ENCODE data around the gene POLR3A.
A peak's percentile ranks its signal among the peaks of the same experiment; 100 is the strongest.

The POLR3A gene

DNA sequence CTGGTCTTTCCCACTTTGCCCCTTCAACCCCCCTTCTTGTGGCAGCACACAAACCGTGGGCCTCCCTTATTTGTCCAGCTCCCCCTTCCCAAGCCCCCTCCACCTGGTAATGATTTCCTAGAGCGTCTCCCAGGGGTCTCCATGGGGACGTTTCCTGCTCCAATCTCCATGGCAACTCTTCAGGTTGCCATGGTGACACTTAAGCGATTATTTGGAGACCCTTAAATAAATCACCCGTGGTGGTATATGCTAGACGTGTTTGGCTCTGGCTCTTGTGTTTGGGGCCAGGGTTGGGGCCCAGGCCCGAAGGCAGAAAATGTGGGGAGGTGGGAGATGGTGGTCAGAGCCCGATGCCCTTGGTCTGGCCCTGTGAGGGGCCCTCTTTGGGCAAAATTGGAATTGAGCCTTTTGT, 61.7 kb downstream of the POLR3A start:
- no peak for DNase-seq
- in situ Hi-C loops (cut with MboI; ENCODE audit: low pct_unique_long_range_greater_than_20kb, low sequenced_read_pairs) = no loop called here

DNA sequence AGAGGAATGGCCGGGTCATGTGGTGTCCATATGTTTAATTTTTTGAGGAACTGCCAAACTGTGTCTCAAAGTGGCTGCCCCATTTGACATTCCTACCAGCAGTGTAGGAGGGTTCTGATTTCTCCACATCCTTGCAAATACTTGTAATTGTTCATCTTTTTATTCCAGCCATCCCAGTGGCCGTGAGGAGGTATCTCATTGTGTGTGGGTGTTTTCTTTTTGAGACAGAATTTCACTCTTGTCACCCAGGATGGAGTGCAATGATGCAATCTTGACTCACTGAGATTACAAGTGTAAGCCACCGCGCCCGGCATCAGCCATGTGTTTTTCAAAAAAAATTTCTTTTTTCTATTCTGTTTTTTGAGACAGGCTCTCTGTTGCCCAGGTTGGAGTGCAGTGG, 64.0 kb downstream of the POLR3A start:
- in situ Hi-C loops (cut with MboI; ENCODE audit: low pct_unique_long_range_greater_than_20kb, low sequenced_read_pairs) = no loop called here
- no peak for DNase-seq

GRCh38 chr10:77964811-77965210, 64.5 kb downstream of the POLR3A start:
- in situ Hi-C loops (cut with MboI; ENCODE audit: low pct_unique_long_range_greater_than_20kb, low sequenced_read_pairs) = no loop called here
- no peak for DNase-seq

DNA sequence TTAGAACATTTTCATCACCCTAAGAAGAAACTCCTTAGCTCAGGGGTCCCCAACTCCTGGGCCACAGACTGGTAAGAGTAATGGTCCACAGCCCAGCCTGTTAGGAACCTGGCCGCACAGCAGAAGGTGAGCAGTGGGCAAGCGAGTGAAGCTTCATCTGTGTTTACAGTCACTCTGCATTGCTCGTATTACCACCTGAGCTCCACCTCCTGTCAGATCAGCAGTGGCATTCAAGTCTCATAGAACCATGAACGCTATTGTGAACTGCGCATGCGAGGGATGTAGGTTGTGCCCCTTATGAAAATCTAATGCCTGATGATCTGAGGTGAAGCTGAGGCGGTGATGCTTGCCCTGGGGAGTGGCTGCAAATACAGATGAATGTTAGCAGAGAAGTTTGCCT, 65.4 kb downstream of the POLR3A start:
- in situ Hi-C loops (cut with MboI; ENCODE audit: low pct_unique_long_range_greater_than_20kb, low sequenced_read_pairs) = no loop called here
- DNase-seq = no peak

DNA sequence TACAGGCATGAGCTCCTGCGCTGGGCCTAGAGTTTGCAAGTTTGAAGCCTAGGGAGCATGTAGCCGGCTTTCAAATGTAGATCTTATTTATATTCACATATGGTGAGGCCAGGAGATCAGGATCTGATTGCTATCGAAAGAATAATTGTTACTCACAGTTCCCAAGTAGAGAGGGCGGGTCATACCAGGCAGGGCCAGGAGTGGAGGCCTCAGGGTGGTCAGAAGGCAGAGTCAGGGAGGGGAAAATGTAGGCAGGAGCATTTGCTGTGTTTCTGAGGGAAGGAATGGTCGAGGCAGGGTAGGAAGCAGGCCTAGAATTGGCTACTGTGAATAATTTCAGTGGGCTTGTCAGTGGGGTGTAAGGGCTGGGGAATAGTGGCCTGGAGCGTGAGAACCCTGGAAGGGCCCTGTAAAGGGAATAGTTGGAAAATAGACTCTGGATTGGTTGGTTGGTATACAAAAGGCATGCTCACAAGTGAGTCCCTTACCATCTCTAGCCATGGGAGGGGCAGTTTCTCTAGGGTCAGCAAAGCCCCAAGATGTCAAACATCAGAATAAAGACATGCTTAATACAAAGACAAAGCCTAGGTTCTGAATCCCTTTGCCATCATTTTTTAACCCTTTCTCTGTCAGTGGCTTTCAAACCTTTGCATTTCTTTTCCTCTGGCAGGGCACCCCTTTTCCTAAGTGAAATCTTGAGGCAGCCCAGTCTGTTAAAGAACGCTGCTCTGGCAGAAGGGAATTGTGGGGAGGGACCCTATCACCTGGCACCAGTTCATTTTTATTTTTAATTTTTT, 66.8 kb downstream of the POLR3A start:
- no peak for DNase-seq
- in situ Hi-C loops (cut with MboI; ENCODE audit: low pct_unique_long_range_greater_than_20kb, low sequenced_read_pairs) = no loop called here

- in situ Hi-C loops (cut with MboI; ENCODE audit: low pct_unique_long_range_greater_than_20kb, low sequenced_read_pairs) = no loop called here
Observed at GRCh38 chr10:77961668-77962067, 67.6 kb downstream of the POLR3A start.

GRCh38 chr10:77960829-77961329, 68.4 kb downstream of the POLR3A start:
- DNase-seq = no peak
- in situ Hi-C loops (cut with MboI; ENCODE audit: low pct_unique_long_range_greater_than_20kb, low sequenced_read_pairs) = no loop called here

More at GRCh38 chr10:77961668-77962067, 67.6 kb downstream of the POLR3A start:
- DNase-seq = no peak

DNA sequence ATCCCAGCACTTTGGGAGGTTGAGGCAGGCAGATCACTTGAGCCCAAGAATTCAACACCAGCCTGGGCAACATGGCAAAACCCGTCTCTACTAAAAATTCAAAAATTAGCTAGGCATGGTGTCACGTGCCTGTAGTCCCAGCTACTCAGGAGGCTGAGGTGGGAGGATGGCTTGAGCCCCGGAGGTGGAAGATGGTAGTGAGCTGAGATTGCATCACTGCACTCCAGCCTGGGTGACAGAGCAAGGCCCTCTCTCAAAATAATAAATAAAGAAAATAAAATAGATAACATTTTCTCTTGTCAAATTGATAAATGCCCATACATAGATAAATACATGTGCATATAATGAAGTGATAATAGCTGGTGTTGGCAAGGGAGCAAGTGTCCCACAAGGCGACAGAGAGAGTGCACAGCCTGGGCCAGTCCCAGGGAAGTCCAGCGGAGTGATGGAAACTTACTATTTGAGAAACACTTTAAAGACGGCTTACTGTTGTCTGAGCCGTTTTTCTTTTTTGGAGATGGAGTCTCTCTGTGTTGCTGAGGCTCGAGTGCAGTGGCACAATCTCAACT, 69.3 kb downstream of the POLR3A start:
- in situ Hi-C loops (cut with MboI; ENCODE audit: low pct_unique_long_range_greater_than_20kb, low sequenced_read_pairs) = no loop called here
- DNase-seq = no peak

DNA sequence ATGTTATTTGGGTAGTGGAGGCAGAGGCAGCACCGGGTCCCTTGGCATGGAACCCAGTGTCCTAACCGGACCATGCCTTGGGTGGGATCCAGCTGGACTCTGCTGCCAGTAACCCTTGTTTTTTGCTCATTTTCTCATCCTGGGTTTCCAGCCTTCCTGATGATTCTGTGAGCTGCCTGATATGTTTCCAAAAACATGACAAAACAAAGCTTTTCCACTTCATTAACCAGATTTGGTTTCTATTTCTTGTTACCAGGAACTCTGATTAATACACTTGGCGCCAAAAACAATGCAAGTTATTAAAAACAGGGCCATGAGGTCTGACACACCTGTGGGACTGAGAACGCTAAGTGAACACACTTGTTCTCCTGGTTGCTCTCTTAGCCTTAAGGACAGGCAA, 69.9 kb downstream of the POLR3A start:
- no peak for DNase-seq
- in situ Hi-C loops (cut with MboI; ENCODE audit: low pct_unique_long_range_greater_than_20kb, low sequenced_read_pairs) = no loop called here

- no peak for DNase-seq
- in situ Hi-C loops (cut with MboI; ENCODE audit: low pct_unique_long_range_greater_than_20kb, low sequenced_read_pairs) = no loop called here
Observed at GRCh38 chr10:77955136-77955535, 74.2 kb downstream of the POLR3A start.

- peak; percentile 87 for DNase-seq
Observed at GRCh38 chr10:77949167-77949566, 80.1 kb downstream of the POLR3A start.

GRCh38 chr10:77946084-77946483, 83.2 kb downstream of the POLR3A start:
- in situ Hi-C loops (cut with MboI; ENCODE audit: low pct_unique_long_range_greater_than_20kb, low sequenced_read_pairs) = no loop called here
- DNase-seq = no peak

More at GRCh38 chr10:77949167-77949566, 80.1 kb downstream of the POLR3A start:
- in situ Hi-C loops (cut with MboI; ENCODE audit: low pct_unique_long_range_greater_than_20kb, low sequenced_read_pairs) = no loop called here

- in situ Hi-C loops (cut with MboI; ENCODE audit: low pct_unique_long_range_greater_than_20kb, low sequenced_read_pairs) = no loop called here
- no peak for DNase-seq
Observed at GRCh38 chr10:77944519-77944918, 84.8 kb downstream of the POLR3A start.

- DNase-seq = peak; percentile 21
- in situ Hi-C loops (cut with MboI; ENCODE audit: low pct_unique_long_range_greater_than_20kb, low sequenced_read_pairs) = no loop called here
Observed at GRCh38 chr10:77943121-77943901, 86.0 kb downstream of the POLR3A start.

DNA sequence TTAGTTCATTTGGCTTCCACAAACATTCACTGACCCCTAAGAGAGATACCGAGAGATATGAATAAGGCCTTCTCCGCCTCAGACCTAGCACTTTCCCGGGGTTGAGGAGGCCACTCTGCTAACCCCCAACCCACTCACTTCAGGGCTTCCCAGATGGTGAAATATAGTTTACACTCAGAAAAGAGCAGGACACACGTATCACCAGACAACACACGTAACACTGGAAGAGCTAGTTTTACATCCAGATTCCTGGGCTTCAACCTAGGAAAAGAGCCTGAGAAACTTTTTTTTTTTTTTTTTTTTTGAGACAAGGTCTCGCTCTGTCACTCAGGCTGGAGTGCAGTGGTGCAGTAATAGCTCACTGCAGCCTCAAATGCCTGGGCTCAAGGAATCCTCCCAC, 87.5 kb downstream of the POLR3A start:
- no peak for DNase-seq
- in situ Hi-C loops (cut with MboI; ENCODE audit: low pct_unique_long_range_greater_than_20kb, low sequenced_read_pairs) = no loop called here

DNA sequence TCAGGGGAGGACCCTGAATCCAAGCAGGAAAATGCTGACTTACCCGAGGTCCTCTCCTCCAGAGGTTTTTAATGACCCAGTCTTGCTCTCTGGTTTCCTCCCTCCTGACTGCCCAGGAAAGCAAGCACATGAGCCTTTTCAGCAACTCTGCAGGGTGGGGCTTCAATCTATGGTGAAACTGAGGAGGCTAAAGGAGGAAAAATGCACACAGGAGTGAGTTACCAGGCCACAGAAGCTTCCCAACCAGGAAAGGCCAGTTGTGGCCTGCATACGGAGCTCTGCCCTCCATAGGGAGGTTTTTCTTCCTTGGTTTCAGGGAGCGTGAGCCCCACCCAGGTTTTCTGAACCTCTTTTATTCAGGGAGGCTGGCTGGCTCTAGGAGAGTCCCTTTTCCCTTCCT, 88.7 kb downstream of the POLR3A start:
- no peak for DNase-seq

GRCh38 chr10:77940225-77940624, 89.1 kb downstream of the POLR3A start:
- in situ Hi-C loops (cut with MboI; ENCODE audit: low pct_unique_long_range_greater_than_20kb, low sequenced_read_pairs) = no loop called here
- DNase-seq = no peak

More for the DNA sequence above, 88.7 kb downstream of the POLR3A start:
- in situ Hi-C loops (cut with MboI; ENCODE audit: low pct_unique_long_range_greater_than_20kb, low sequenced_read_pairs) = no loop called here

- no peak for DNase-seq
- in situ Hi-C loops (cut with MboI; ENCODE audit: low pct_unique_long_range_greater_than_20kb, low sequenced_read_pairs) = no loop called here
Observed at GRCh38 chr10:77939561-77940001, 89.7 kb downstream of the POLR3A start.

DNA sequence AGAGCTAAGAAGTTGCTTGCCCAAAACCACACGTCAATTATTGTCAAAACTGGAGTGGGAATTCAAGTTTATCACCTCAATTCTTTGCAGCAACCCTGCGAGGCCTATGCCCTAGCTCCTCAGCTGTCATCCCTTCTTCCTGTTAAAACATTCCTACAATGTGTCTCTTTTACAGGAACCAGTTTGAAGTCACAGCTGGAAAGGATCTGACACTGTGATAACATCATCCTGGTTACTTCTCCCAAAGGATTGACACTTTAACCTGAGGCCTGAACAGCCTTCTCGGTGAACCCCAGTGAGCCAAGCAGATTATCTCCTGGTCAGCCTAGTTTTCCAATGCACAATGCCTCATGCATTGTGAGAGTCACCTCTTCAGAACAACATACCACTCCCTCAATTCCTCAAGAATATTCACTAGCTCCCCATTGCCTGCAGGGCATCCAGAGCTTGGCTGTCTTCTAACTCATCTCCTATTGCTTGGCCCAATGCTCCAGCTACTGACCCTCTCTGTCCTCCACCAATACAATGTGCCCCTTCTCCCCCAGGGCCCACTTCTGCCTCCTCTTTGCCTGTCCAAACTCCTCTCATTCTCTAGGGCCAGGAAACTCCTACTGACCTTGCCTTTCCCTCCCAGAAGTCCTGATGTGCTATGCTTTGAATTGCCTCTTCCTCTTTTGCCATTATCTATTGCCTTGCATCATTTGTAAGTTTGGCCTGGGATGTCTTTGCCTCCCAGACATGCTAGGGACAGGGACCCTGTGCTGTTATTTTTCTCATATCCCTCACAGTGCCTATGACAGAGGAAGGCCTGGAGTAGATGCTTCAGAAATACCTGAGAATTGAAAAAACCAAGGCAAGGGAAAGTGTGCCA, 92.4 kb downstream of the POLR3A start:
- in situ Hi-C loops (cut with MboI; ENCODE audit: low pct_unique_long_range_greater_than_20kb, low sequenced_read_pairs) = no loop called here

More for the DNA sequence above, 92.4 kb downstream of the POLR3A start:
- peak; percentile 82 for DNase-seq
